ENCODE data around the gene ICE2.
"Not testable (repeated sequence)": the region's sequence is repeated elsewhere in the genome, so short reads cannot be mapped to it uniquely, and the experiment has no call there.

Gene ICE2

GRCh38 chr15:60410350-60410749 is 68.6 kb downstream of the ICE2 start:
- not testable (repeated sequence) for DNase-seq (ENCODE audit: low spot score)

- no peak for DNase-seq (ENCODE audit: low spot score)
Measured at GRCh38 chr15:60408463-60408981, 70.4 kb downstream of the ICE2 start.

- DNase-seq (ENCODE audit: low spot score): no peak
Measured at GRCh38 chr15:60407415-60407805, 71.5 kb downstream of the ICE2 start.

- DNase-seq (ENCODE audit: low spot score): no peak
Measured at GRCh38 chr15:60406513-60407414, 72.2 kb downstream of the ICE2 start.

GRCh38 chr15:60405399-60405798 is 73.5 kb downstream of the ICE2 start:
- DNase-seq (ENCODE audit: low spot score): no peak

GRCh38 chr15:60404351-60404750 is 74.6 kb downstream of the ICE2 start:
- not testable (repeated sequence) for DNase-seq (ENCODE audit: low spot score)

GRCh38 chr15:60400944-60401343 is 78.0 kb downstream of the ICE2 start:
- DNase-seq (ENCODE audit: low spot score): no peak

- no peak for DNase-seq (ENCODE audit: low spot score)
Measured at GRCh38 chr15:60399931-60400330, 79.0 kb downstream of the ICE2 start.

- no peak for DNase-seq (ENCODE audit: low spot score)
Measured at GRCh38 chr15:60399246-60399915, 79.6 kb downstream of the ICE2 start.

- DNase-seq (ENCODE audit: low spot score): peak; percentile 70
Measured at GRCh38 chr15:60397772-60398445, 81.0 kb downstream of the ICE2 start, which contains the start of gene ANXA2. TSS of gene ANXA2 (minus strand) at chr15:60397986. CDS start at chr15:60386075, 11,911 bp downstream.

GRCh38 chr15:60396958-60397771 is 81.8 kb downstream of the ICE2 start:
- no peak for DNase-seq (ENCODE audit: low spot score)

GRCh38 chr15:60396560-60396957 is 82.4 kb downstream of the ICE2 start:
- DNase-seq (ENCODE audit: low spot score): no peak

- DNase-seq (ENCODE audit: low spot score): no peak
Measured at GRCh38 chr15:60396100-60396499, 82.8 kb downstream of the ICE2 start.

GRCh38 chr15:60395276-60396011 is 83.5 kb downstream of the ICE2 start:
- no peak for DNase-seq (ENCODE audit: low spot score)

GRCh38 chr15:60394689-60395097 is 84.2 kb downstream of the ICE2 start:
- no peak for DNase-seq (ENCODE audit: low spot score)

- peak; percentile 77 for DNase-seq (ENCODE audit: low spot score)
Measured at GRCh38 chr15:60392986-60393790, 85.8 kb downstream of the ICE2 start.

GRCh38 chr15:60392601-60392985 is 86.3 kb downstream of the ICE2 start:
- DNase-seq (ENCODE audit: low spot score): no peak

- no peak for DNase-seq (ENCODE audit: low spot score)
Measured at GRCh38 chr15:60391722-60392315, 87.1 kb downstream of the ICE2 start.

- DNase-seq (ENCODE audit: low spot score): no peak
Measured at GRCh38 chr15:60390871-60391501, 88.0 kb downstream of the ICE2 start.
